ENCODE results near the gene TFDP3. TPM values are rescaled to one million over a fixed set of nuclear protein-coding genes. Genes with fewer than 3 reads are reported as not detected.

TFDP3 gene
- total RNA-seq, 1 donor: not detected

DNA sequence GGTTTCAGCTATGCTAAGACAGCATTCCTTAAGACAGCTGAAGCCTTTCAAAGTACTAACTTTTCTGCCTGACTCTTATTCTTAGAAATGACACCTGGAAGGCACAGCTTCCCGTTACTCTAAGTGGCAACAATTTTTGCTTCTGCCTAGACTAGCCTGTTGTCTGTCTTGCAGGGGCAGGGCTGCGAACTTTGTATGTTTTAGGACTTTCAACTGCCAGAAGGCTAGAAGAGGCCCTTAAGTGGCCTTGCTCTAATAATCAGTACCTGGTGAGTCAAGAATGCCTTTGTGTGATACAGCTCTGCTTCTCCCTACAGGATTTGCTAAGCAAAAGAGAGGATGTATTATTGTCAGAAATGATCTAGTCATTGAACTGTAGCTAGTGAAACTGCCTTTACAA, 30.0 kb upstream of the TFDP3 start:
- Histone ChIP-seq H3K9me3 (ENCODE audit: low read depth, low read length) (peaks cover 11% of the 10 kb centered on the region), H3K4me1 (ENCODE audit: insufficient read depth, low read length) (no peaks in the 10 kb centered on the region), H3K27me3 (ENCODE audit: insufficient read depth, low read length) (no peaks in the 10 kb centered on the region), H3K27ac (ENCODE audit: low read depth, low read length) (no peak overlapping the region), H4K20me1 (ENCODE audit: insufficient read depth, low read length) (no peaks in the 10 kb centered on the region), H3K36me3 (ENCODE audit: insufficient read depth, low read length) (no peaks in the 10 kb centered on the region), H2AFZ (ENCODE audit: low read length) (no peak overlapping the region), H3K79me2 (ENCODE audit: insufficient read depth, low read length) (no peaks in the 10 kb centered on the region), H3K4me3 (ENCODE audit: insufficient read depth, low read length) (no peak overlapping the region), H3K4me2 (ENCODE audit: insufficient read depth, low read length) (no peak overlapping the region)
- no peak for TF ChIP-seq CTCF (IDR thresholded peaks at IDR 0.05; ENCODE audit: extremely low read depth, low read depth, low read length)
- DNase-seq (ENCODE audit: insufficient read length, low spot score, missing footprints): no peak

DNA sequence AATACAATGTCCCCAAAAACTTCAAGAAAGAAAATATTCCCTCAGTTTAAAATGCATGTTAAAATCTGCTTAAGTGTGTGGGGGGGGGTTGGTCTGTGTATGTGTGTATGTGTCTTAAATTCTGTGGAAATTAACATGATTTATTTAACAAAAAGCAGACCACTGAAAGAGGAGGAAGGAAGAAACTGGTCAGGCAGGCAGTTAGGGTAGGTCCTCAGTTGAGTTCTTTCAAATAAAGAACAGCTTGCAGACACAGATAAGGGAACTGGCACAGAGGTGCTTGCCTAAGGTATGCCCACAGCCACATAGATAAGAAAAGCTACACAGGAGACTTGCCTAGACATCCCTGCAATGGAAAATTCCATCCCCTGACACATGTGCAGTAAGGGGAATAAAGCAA, 28.8 kb upstream of the TFDP3 start:
- Histone ChIP-seq H3K79me2 (ENCODE audit: insufficient read depth, low read length) (no peaks in the 10 kb centered on the region), H3K27me3 (ENCODE audit: insufficient read depth, low read length) (no peaks in the 10 kb centered on the region), H3K4me2 (ENCODE audit: insufficient read depth, low read length) (no peak overlapping the region), H3K4me1 (ENCODE audit: insufficient read depth, low read length) (no peaks in the 10 kb centered on the region), H3K9me3 (ENCODE audit: low read depth, low read length) (peaks cover 11% of the 10 kb centered on the region), H3K27ac (ENCODE audit: low read depth, low read length) (no peak overlapping the region), H2AFZ (ENCODE audit: low read length) (no peak overlapping the region), H3K36me3 (ENCODE audit: insufficient read depth, low read length) (no peaks in the 10 kb centered on the region), H3K4me3 (ENCODE audit: insufficient read depth, low read length) (no peak overlapping the region), H4K20me1 (ENCODE audit: insufficient read depth, low read length) (no peaks in the 10 kb centered on the region)
- no peak for TF ChIP-seq CTCF (IDR thresholded peaks at IDR 0.05; ENCODE audit: extremely low read depth, low read depth, low read length)
- DNase-seq (ENCODE audit: insufficient read length, low spot score, missing footprints): no peak

GRCh38 chrX:133235830-133236229, 17.7 kb upstream of the TFDP3 start:
- no peak for TF ChIP-seq CTCF (IDR thresholded peaks at IDR 0.05; ENCODE audit: extremely low read depth, low read depth, low read length)
- Histone ChIP-seq H3K9me3 (ENCODE audit: low read depth, low read length) (no peaks in the 10 kb centered on the region), H3K27me3 (ENCODE audit: insufficient read depth, low read length) (peaks cover 6% of the 10 kb centered on the region), H3K79me2 (ENCODE audit: insufficient read depth, low read length) (no peaks in the 10 kb centered on the region), H3K4me3 (ENCODE audit: insufficient read depth, low read length) (no peak overlapping the region), H3K4me2 (ENCODE audit: insufficient read depth, low read length) (no peak overlapping the region), H4K20me1 (ENCODE audit: insufficient read depth, low read length) (no peaks in the 10 kb centered on the region), H3K4me1 (ENCODE audit: insufficient read depth, low read length) (no peaks in the 10 kb centered on the region), H3K36me3 (ENCODE audit: insufficient read depth, low read length) (no peaks in the 10 kb centered on the region), H3K27ac (ENCODE audit: low read depth, low read length) (no peak overlapping the region), H2AFZ (ENCODE audit: low read length) (no peak overlapping the region)
- no peak for DNase-seq (ENCODE audit: insufficient read length, low spot score, missing footprints)

GRCh38 chrX:133232331-133232730, 14.2 kb upstream of the TFDP3 start:
- H3K4me3 ChIP-seq (ENCODE audit: insufficient read depth, low read length): no peak overlapping the region
- peaks cover 12% of the 10 kb centered on the region for H3K27me3 ChIP-seq (ENCODE audit: insufficient read depth, low read length)
- H3K27ac ChIP-seq (ENCODE audit: low read depth, low read length): no peak overlapping the region
- no peak overlapping the region for H2AFZ ChIP-seq (ENCODE audit: low read length)
- H3K4me2 ChIP-seq (ENCODE audit: insufficient read depth, low read length): no peak overlapping the region
- TF ChIP-seq CTCF (IDR thresholded peaks at IDR 0.05; ENCODE audit: extremely low read depth, low read depth, low read length): no peak
- no peaks in the 10 kb centered on the region for H3K4me1 ChIP-seq (ENCODE audit: insufficient read depth, low read length)
- H3K9me3 ChIP-seq (ENCODE audit: low read depth, low read length): no peaks in the 10 kb centered on the region
- no peaks in the 10 kb centered on the region for H3K36me3 ChIP-seq (ENCODE audit: insufficient read depth, low read length)
- H3K79me2 ChIP-seq (ENCODE audit: insufficient read depth, low read length): no peaks in the 10 kb centered on the region
- DNase-seq (ENCODE audit: insufficient read length, low spot score, missing footprints): no peak
- no peaks in the 10 kb centered on the region for H4K20me1 ChIP-seq (ENCODE audit: insufficient read depth, low read length)
